VCaP (cell line): ENCODE data around the gene FPR3.
A peak's percentile ranks its signal among the peaks of the same experiment; 100 is the strongest.

Experiments
- H3K27ac ChIP-seq: fragments of 450-650 bp; 2 replicates; pipeline ENCODE4 v1.5.1; 2017
- CTCF ChIP-seq: fragments of 450-650 bp; conservative IDR thresholded peaks from 2 replicates; pipeline ENCODE4 v1.5.1; 2017; ENCODE audit warnings: mild to moderate bottlenecking, moderate library complexity

Gene FPR3

GRCh38 chr19:51777570-51778462 lies 17.1 kb upstream of the FPR3 start:
- TF ChIP-seq CTCF, result peak; percentile 88

GRCh38 chr19:51779181-51779580 lies 15.8 kb upstream of the FPR3 start:
- no peak overlapping the region for H3K27ac ChIP-seq
- TF ChIP-seq CTCF, result no peak

More at GRCh38 chr19:51777570-51778462, 17.1 kb upstream of the FPR3 start:
- peak overlapping the region; percentile 10; the same call in 1 of the 2 replicates for H3K27ac ChIP-seq

- no peak for TF ChIP-seq CTCF
- H3K27ac ChIP-seq, result no peak overlapping the region
These were observed 15.3 kb upstream of the FPR3 start for GRCh38 chr19:51779703-51780102.

- no peak overlapping the region for H3K27ac ChIP-seq
- no peak for TF ChIP-seq CTCF
These were observed 14.7 kb upstream of the FPR3 start for GRCh38 chr19:51780270-51780669.

- H3K27ac ChIP-seq, result no peak overlapping the region
- no peak for TF ChIP-seq CTCF
These were observed 13.0 kb upstream of the FPR3 start for GRCh38 chr19:51781999-51782398.

- TF ChIP-seq CTCF, result peak; percentile 74
- no peak overlapping the region for H3K27ac ChIP-seq
These were observed 11.6 kb upstream of the FPR3 start for GRCh38 chr19:51783372-51783771.

GRCh38 chr19:51784109-51784785 lies 10.7 kb upstream of the FPR3 start:
- TF ChIP-seq CTCF, result no peak
- H3K27ac ChIP-seq, result no peak overlapping the region
